ENCODE measurements around the gene SMYD3.

SMYD3 gene

DNA sequence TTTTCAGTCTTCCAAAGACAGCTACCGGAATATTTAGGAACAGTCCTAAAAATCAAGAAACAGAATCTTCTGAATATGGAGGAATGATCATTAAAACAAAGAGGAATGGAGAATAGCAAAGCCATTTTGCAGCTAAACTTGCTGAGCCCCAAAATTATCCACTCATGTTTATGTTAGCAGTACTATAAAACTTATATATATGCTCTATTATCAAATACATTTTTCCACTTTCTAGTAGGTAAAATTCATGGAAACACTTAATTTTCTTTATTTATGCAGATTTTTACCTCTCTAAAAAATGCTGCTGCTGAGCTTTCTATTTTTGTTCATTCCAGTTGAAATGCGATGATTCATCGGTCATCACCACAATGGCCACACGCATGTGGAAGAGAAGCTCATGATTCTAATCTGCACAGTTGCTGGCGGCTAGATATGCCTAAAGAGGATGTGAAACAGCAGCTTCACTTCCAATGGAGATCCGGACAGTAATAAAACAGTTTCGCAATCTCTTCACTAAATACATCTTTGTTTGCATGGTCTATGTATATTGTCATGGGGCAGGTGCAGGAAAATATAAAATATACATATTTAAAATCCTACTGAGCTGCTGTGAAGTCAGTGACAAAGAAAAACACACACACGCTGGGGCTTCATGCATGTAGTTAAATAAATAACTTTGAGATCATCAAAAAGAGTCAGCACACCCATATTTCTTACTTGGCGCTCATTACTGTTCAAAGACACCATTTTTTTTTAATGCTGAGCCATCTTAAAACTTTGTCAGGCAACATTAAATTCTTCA lies 292.2 kb downstream of the SMYD3 start:
- DNase-seq (ENCODE audit: low read depth in 2 of 2), result no peak

GRCh38 chr1:246213947-246214346 lies 293.1 kb downstream of the SMYD3 start:
- no peak for DNase-seq (ENCODE audit: low read depth in 2 of 2)

- DNase-seq (ENCODE audit: low read depth in 2 of 2), result no peak
Observed at GRCh38 chr1:246213502-246213901, 293.6 kb downstream of the SMYD3 start.

GRCh38 chr1:246213036-246213435 lies 294.0 kb downstream of the SMYD3 start:
- no peak for DNase-seq (ENCODE audit: low read depth in 2 of 2)

DNA sequence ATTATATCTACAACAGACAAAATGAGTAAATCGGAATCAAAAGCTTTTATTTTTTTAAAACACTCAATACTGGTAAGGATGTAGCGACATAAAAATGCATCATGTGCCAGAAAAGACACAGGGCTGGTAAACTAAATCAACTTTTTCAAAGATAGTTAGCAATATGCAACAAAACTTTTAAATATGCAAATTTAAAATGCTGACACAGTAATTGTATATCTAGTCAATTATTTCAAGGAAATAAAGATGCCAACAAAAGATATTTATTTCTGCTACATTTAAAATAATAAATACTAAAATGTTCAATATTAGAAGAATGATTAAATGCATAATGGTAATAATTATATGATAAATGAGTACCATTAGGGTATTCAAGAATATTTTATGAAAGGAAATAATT lies 295.1 kb downstream of the SMYD3 start:
- DNase-seq (ENCODE audit: low read depth in 2 of 2), result no peak

- DNase-seq (ENCODE audit: low read depth in 2 of 2), result no peak
Observed at GRCh38 chr1:246210756-246211155, 296.3 kb downstream of the SMYD3 start.

DNA sequence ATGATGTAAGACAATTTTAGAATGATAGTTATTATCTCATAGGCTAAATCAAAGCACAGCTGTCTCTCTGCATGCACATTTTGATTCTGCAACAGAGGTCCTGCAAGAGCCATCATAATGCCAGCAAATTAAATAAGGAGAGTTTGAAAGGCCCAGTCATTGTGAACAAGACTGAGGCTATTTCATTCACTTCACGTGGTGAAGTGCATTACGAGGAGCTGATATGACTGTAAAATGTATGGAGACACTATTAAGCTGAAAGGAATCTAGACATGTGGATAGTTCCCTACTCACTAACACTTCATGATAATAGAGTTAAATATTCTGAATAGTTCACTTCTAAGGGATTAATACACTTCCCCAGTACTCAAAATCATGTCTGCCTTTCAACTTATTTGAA lies 299.0 kb downstream of the SMYD3 start:
- DNase-seq (ENCODE audit: low read depth in 2 of 2), result no peak

GRCh38 chr1:246203180-246203579 lies 303.9 kb downstream of the SMYD3 start:
- no peak for DNase-seq (ENCODE audit: low read depth in 2 of 2)

DNA sequence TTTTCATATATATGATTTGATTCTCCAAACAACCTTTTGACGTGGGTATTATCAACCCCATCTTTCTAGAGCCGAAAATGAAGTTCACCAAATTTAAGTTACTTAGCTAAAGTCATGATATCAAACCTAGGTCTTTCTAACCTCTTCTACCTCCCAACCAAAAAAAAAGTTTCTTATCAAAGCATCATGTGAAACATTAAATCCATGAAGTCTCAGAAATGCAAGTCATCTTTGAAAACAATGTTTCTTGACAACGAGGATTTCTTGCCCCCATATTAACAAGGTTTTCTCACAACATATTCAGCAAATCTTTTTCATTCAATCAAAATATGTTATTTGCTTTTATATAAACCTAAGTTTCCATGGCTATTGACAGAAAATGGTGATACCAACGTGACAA lies 306.3 kb downstream of the SMYD3 start:
- no peak for DNase-seq (ENCODE audit: low read depth in 2 of 2)

DNA sequence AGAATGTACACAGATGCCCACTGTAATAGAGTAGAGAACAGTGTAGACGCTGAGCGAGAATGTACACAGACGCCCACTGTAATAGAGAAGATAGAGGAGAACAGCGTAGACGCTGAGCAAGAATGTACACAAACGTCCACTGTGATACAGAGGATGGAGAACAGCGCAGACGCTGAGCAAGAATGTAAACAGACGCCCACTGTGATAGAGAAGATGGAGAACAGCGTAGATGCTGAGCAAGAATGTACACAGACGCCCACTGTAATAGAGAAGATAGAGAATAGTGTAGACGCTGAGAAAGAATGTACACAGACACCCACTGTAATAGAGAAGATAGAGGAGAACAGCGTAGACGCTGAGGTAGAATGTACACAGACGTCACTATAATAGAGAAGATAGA lies 306.9 kb downstream of the SMYD3 start:
- no peak for DNase-seq (ENCODE audit: low read depth in 2 of 2)

GRCh38 chr1:246199086-246199645 lies 307.9 kb downstream of the SMYD3 start:
- DNase-seq (ENCODE audit: low read depth in 2 of 2), result no peak

DNA sequence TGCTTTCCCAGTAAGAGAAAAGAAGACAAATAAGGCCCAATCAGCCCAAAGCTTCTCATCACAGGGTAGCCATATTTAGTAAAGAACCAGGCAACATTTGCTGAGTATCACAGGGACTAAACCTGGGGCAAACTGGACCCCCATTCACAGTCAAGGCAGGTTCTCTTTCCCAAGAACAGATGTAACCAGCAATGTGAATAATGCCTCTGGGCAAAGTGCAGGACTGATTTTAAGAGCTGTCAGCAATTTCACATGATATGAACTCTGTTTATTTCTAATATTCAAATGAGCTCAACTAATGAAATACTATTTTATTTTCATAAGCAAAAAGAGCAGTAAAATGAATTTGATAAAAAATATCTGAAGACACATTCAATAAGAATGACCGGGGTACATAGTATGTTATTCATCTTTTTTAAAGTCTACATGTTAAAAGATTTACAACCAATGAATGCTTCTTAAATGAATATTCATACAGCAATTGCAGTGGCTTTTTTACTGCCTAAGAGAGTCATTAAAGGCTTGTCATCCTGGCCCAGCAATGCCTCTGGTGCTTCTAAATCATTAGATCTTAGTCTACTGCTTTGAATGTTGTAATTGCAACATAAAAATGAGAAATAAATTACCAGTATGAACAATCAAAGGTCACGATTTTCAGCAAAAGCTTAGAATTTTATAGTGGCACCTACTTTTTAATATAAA lies 308.8 kb downstream of the SMYD3 start:
- DNase-seq (ENCODE audit: low read depth in 2 of 2), result no peak

DNA sequence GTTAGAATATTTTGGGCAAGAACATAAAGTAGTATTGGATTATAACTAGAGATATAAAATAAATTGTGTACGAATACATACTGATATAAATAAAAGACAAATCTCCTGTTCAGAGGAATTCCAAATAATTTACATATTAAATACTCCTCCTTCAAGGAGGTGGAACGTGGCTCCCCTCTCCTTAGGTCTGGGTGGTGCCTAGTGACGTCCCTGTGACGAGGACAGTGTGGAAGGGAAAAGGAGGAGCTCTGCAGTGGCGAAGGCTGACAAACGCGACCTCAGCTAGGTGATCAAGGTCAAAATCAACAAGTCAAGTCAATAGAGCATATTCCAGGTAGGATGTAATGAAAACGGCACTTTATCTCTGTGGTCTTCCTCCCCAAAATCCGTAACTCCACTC lies 310.0 kb downstream of the SMYD3 start:
- no peak for DNase-seq (ENCODE audit: low read depth in 2 of 2)

GRCh38 chr1:246195296-246195695 lies 311.8 kb downstream of the SMYD3 start:
- DNase-seq (ENCODE audit: low read depth in 2 of 2), result no peak

GRCh38 chr1:246193537-246193936 lies 313.5 kb downstream of the SMYD3 start:
- DNase-seq (ENCODE audit: low read depth in 2 of 2), result no peak

DNA sequence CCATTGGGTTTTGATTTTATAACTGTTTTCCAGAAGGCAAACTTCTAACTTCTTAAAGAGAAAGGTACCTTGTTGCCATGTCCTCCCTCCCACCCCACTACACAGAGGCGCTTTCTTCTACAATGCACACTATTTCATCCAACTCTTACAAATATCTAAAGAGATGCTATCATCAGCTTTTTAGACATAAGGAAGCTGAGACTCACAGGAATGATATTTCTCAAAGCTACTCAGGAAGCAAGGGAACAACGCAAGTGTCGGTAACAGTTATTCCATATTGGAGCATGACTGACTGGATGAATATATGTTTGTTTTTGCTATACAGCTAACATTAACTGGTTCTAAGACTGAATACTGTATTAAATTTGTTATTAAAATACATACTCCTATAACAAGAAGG lies 318.0 kb downstream of the SMYD3 start:
- no peak for DNase-seq (ENCODE audit: low read depth in 2 of 2)

DNA sequence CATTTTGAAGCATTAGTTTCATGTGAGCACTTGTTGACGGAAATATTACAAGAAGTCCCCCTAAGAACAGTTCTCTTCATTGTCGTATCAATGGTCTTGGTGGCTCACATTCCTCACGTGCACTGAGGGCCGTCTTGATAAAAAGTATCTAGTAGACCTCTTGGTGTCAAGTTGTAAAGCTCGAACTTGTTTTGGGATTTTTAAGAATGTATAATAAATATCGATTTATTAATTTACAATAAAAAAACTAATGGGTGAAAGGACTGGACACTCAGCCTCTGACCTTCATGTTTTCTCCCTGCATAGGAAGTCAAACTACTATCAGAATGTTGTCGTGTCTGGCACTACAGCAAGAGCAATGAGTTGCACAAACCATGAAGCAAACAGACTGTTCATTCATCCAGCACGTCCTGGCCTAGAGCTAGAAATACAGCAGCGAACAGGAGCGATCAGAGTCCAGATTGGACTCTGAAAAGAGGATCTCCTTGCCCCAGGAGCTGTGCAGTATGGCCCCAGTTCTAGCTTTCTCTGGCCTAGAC lies 319.2 kb downstream of the SMYD3 start:
- DNase-seq (ENCODE audit: low read depth in 2 of 2), result no peak

- no peak for DNase-seq (ENCODE audit: low read depth in 2 of 2)
Observed at GRCh38 chr1:246184503-246184902, 322.6 kb downstream of the SMYD3 start.

DNA sequence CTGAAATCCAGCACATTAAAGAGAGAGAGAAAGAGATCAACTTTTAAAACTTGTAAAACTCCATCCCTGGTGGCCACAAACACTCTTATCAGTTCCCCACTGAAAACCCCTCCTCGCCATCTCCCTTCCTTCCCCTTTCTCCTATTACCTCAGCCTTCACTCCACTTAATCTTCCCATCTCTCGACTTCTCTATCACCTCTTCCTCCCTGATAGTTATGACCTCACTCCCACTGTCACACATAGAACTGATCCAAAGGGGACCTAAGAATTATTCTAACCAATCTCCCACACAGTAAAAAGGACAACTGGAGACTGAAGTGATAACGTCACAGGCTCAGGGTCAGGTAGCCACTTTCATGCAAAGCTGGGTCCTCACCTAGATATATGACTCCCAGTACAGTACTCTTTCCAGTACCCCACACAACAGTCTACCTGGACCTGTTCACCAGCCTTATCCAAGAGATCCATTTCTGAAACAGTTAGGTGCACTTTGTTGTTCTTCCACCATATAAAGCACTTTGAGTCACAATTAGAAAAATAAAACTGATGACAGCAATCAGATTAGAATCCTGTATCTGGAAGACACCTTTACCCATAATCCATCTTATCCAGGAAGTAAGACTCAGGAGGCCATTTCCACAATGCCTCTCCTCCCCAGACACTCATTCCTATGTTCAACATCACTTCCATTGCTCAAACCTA lies 324.8 kb downstream of the SMYD3 start:
- no peak for DNase-seq (ENCODE audit: low read depth in 2 of 2)

- no peak for DNase-seq (ENCODE audit: low read depth in 2 of 2)
Observed at GRCh38 chr1:246181241-246181640, 325.8 kb downstream of the SMYD3 start.

- DNase-seq (ENCODE audit: low read depth in 2 of 2), result no peak
Observed at GRCh38 chr1:246179401-246179800, 327.7 kb downstream of the SMYD3 start.

GRCh38 chr1:246178717-246179311 lies 328.3 kb downstream of the SMYD3 start:
- DNase-seq (ENCODE audit: low read depth in 2 of 2), result no peak

Data from stimulated activated CD8-positive, alpha-beta memory T cell treated with anti-CD3 and anti-CD28 coated beads, Interleukin-2, amount 100 ng/mL, for 48 hours (primary cell).